ENCODE data around the gene LNX1. TPM values are rescaled to one million over a fixed set of nuclear protein-coding genes. Genes with fewer than 3 reads are reported as not detected.

Gene LNX1
- total RNA-seq, 4 donors from 2014 or later: 18.4 to 55.3 (median 31.9) TPM

DNA sequence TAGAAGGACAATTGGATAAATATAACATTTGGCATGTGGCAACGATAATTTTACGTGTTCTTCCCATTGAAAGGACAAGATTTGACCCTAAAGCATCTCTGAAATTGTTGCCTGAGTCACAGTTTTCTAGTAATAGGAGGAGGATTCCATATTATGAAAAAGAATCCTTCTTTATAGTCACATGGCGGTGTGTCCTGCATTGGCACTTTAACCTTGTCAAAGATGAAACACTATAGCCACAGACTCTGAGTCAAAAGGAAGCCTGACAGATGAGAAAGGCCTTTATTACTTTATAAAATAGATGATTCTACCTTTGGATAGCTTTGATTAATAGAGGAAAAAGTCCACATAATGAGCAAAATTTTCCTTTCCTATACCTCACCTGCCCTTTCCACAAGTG lies 11.5 kb downstream of the LNX1 start:
- Histone ChIP-seq H3K27me3 (no peaks in the 10 kb centered on the region), H3K9me3 (no peaks in the 10 kb centered on the region), H3K4me3 (no peak overlapping the region), H3K27ac (no peak overlapping the region), H3K36me3 (no peaks in the 10 kb centered on the region), H3K4me1 (peaks cover 0 to 11% (median 0%) of the 10 kb centered on the region in 4 donors)
- no peak for DNase-seq
- TF ChIP-seq, protein P1, sequence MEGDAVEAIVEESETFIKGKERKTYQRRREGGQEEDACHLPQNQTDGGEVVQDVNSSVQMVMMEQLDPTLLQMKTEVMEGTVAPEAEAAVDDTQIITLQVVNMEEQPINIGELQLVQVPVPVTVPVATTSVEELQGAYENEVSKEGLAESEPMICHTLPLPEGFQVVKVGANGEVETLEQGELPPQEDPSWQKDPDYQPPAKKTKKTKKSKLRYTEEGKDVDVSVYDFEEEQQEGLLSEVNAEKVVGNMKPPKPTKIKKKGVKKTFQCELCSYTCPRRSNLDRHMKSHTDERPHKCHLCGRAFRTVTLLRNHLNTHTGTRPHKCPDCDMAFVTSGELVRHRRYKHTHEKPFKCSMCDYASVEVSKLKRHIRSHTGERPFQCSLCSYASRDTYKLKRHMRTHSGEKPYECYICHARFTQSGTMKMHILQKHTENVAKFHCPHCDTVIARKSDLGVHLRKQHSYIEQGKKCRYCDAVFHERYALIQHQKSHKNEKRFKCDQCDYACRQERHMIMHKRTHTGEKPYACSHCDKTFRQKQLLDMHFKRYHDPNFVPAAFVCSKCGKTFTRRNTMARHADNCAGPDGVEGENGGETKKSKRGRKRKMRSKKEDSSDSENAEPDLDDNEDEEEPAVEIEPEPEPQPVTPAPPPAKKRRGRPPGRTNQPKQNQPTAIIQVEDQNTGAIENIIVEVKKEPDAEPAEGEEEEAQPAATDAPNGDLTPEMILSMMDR (IDR thresholded peaks at IDR 0.05): no peak
- TF ChIP-seq POLR2A (IDR thresholded peaks at IDR 0.05): no peak

DNA sequence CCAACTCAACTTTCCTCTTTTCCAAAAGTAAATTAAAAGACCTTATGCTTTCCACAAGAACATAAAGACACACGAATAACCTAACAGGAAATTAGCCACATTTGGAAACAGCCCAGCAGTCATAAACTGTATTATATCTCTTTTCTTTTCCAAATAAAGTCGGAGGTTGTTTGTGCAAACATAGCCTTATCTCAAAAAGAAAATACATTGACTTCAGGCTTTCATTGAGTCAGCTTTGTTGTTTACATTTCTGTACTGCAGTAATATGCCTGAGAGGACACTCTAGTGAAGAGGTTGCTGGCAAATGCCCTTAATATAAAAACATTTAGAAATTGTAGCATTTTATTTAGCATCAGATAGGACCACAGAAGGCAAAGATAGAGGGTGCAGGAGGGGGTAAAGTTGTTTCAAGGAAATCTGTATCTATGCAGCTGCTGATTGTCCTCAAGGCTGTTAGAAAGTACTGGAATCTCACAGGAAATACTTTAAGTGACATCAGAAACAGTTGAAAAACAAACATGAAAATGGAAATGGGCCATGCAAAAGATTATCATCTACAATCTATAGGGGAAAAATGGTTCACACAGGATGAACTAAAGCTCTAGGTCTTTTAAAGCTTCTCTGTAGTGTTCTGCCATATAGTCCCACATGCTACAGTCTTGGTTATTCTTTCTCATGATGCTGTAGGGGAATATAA lies 14.5 kb downstream of the LNX1 start:
- H3K9me3 ChIP-seq: no peaks in the 10 kb centered on the region
- no peak overlapping the region for H3K4me3 ChIP-seq
- no peak for TF ChIP-seq POLR2A (IDR thresholded peaks at IDR 0.05)
- TF ChIP-seq, protein P1 (IDR thresholded peaks at IDR 0.05): no peak
- H3K36me3 ChIP-seq: peaks cover 0 to 11% (median 0%) of the 10 kb centered on the region in 3 donors
- DNase-seq: no peak
- peaks cover 0 to 11% (median 0%) of the 10 kb centered on the region in 4 donors for H3K4me1 ChIP-seq
- H3K27me3 ChIP-seq: no peaks in the 10 kb centered on the region
- H3K27ac ChIP-seq: no peak overlapping the region

DNA sequence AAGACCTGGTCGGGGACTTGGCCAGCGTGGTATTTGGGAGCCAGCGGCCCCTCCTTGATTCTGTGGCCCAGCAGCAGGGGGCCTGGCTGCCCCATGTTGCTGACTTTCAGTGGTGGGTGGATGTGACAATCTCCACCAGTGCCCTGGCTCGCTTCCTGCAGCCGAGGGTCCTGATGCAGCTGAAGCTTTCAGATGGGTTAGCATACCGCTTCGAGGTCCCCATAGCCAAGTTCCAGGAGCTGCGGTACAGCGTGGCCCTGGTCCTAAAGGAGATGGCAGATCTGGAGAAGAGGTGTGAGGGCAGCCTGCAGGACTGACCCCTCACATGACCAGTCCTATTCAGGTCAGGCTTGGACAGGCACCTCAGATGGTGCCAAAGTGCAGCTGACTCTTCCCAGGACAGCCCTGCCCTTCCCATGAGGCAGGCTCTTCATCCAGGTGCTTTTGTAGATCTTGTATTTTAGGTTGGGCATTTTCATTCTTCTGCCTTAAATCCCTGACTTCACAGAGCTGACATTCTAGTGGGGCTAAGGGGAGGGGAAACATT lies 15.1 kb downstream of the LNX1 start:
- Histone ChIP-seq H3K27me3 (no peaks in the 10 kb centered on the region), H3K4me1 (peaks cover 0 to 11% (median 0%) of the 10 kb centered on the region in 4 donors), H3K27ac (no peak overlapping the region), H3K9me3 (no peaks in the 10 kb centered on the region), H3K36me3 (peaks cover 0 to 16% (median 0%) of the 10 kb centered on the region in 3 donors), H3K4me3 (no peak overlapping the region)
- DNase-seq: no peak
- TF ChIP-seq, protein P1 (IDR thresholded peaks at IDR 0.05): no peak
- TF ChIP-seq POLR2A (IDR thresholded peaks at IDR 0.05): no peak

DNA sequence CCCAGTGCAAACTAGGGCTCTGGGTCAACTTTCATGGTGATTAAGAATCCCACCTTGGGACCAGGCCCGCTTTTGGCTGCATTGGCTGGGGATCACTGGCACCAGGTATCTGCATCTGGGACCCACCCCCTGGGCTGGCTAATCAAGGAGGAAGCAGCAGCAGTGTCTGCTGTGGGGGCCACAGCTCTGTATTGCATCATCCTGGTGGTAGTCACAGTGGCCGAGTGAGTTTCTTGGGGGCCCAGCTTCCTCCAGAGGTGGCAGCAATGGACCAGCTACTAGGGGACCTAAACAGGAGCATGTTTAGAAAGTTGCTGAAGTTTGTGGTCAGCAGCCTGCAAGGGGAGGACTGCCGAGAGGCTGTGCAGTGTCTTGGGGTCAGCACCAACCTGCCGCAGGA lies 15.7 kb downstream of the LNX1 start:
- Histone ChIP-seq H3K27ac (no peak overlapping the region), H3K27me3 (no peaks in the 10 kb centered on the region), H3K36me3 (peaks cover 0 to 17% (median 0%) of the 10 kb centered on the region in 3 donors), H3K4me3 (no peak overlapping the region), H3K9me3 (no peaks in the 10 kb centered on the region), H3K4me1 (peaks cover 0 to 11% (median 0%) of the 10 kb centered on the region in 4 donors)
- TF ChIP-seq, protein P1 (IDR thresholded peaks at IDR 0.05): no peak
- no peak for TF ChIP-seq POLR2A (IDR thresholded peaks at IDR 0.05)
- DNase-seq: no peak

DNA sequence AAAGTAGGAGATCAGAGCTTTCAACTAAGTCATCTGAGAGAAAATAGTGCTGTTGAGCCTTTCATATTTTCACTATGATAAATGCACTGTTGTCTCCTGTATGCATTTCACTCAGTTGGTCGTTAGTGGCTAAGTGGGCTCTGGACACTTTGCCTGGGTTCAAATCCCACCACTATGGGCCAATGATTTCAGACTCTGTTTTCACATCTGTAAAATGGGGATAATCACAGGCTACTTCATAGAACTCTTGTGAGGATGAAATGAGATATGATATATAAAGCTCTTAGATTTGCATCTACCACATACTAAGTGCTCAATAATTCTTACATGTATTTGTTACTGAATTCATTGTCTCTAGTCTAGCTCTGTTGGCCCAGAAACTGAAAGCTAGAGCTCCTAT lies 16.8 kb downstream of the LNX1 start:
- H3K36me3 ChIP-seq: peaks cover 0 to 17% (median 0%) of the 10 kb centered on the region in 3 donors
- peaks cover 0 to 11% (median 0%) of the 10 kb centered on the region in 4 donors for H3K4me1 ChIP-seq
- H3K27ac ChIP-seq: no peak overlapping the region
- no peak for DNase-seq
- TF ChIP-seq, protein P1 (IDR thresholded peaks at IDR 0.05): no peak
- TF ChIP-seq POLR2A (IDR thresholded peaks at IDR 0.05): no peak
- no peaks in the 10 kb centered on the region for H3K9me3 ChIP-seq
- no peaks in the 10 kb centered on the region for H3K27me3 ChIP-seq
- H3K4me3 ChIP-seq: no peak overlapping the region
